Epidermal melanocyte (primary cell): ENCODE measurements around the gene PRKCB.

Experiments used
- DNase-seq: peaks from one replicate; pipeline ENCODE4 v3.0.0; 2011; ENCODE audit warnings: low spot score; ENCODE audit not compliant: insufficient read length

PRKCB gene

DNA sequence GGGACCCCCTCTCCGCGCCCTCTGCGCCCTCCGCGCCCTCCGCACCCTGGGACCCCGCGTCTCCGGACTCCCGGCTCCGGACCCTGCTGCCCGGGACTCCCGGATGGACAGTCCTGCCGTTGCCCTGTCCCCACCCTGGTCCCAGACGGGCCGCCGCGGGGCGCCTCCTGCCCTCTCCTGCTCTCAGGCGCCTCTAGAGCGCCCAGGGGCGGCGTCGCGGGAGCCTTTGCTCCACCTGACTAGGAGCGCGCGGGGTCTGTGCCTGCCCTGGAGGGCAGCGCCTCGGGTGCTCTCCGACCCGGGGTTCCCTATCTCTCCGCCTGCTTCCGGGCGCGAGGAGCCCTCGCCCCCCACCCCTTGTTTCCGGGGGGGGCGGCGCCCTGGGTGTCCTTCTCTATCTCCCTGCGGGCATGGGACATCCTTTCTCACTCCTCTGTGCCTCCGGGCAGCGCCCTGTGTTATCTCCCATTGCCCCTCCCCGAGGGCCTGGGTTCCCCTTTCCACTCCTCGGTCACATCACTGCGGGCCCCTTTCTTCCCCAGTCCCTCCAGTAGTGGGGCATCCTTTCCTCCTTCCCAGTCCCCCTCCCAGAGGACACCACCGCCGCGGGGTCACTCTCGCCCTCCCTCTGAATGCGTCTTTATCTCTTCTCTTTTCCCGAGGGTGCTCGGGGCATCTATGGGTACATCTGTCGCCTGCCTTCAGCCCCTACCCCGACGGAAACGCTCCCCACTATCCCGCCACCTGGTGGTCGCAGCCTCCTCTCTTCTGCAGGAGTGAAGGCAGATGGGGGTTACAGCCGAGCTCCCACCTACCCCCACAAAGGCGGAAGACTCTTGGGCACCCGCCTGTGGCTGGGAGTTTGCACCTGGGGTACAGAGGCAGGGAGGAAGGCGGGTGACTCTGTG lies 875 bp downstream of the PRKCB start:
- DNase-seq, result no peak

DNA sequence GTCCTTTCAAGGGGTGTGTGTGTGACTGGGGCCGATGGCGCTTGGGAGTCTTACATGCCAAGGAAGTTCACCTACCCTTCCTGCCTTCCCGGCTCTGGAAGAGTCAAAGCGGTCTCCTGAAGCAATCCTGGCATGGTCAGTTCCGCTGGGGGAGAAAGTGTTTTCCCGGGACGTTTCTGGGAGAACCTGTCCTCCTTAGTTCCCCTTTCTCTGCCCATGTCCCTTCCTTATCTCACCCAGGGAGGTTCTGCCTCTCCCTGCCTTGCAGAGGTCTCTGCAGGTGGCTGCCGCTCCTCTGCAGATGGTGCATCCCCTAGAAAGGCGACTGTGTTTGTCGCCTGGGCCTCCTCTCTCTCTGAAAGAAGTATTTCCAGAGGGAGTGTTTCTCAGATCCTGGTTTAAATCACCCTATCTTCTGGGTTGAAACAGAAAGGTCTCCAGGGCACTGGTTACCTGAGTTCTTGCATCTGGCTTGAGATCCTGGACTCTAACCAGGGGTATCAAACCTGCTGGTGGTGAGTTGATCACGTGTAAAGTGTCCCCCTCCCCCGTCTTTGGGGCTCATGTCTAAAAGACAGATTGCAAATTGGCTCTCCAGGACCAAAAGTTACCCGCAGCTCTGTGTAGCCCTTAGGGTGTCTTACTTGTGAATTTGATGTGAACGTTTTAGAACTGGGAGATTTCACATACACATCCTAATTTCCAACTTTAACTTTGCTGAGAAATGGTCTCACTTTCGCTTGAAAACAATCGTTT lies 1.9 kb downstream of the PRKCB start:
- DNase-seq, result no peak

DNA sequence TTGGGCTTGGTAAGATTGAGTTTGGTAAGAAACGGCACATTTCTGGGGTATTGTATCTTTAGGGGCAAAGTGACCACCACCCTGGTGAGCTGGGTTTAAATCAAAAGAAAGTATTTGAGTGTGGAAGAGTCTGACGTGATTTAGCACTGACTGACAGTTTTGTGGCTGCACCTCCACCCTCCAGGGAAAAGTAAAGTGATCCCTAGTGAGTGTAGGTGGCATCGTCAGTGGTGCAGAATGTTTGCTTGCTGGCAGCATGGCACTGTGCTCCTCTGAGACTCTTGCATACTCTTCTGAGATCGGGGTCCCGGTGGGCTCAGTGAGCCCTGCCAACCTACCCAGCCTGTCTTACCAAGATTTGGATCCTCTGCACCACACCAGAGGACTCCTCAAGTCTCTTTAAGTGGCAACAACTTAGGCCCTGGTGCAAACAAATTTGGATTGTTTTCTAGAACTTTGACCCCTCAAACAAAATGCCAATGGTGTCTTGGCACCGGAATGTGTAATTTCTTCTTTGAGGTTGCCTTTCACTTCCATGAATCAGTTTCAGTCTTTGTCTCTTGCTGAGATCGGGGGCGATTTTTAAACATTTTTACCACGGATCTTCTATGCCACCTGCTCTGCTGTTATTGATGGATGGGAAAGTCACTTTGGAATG lies 2.8 kb downstream of the PRKCB start:
- DNase-seq, result no peak

DNA sequence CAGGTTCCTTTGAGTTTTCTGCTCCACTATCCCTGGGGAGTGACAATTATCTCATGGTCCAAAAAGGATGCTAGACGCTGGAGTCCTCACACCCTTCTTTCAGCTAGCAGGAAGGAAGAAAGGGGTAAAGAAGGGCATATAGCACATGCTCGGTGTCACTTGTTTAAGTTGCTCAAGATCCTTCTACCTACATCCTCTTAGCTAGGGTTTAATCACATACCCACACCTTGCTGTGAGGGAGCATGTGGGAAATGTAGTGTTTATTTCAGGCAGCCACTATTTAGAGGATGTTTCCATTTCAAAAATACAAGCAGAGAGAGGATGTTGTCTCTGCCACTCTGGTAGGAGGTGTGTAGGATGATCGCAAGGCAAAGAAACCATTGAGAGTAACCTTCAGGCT lies 4.5 kb downstream of the PRKCB start:
- no peak for DNase-seq

DNA sequence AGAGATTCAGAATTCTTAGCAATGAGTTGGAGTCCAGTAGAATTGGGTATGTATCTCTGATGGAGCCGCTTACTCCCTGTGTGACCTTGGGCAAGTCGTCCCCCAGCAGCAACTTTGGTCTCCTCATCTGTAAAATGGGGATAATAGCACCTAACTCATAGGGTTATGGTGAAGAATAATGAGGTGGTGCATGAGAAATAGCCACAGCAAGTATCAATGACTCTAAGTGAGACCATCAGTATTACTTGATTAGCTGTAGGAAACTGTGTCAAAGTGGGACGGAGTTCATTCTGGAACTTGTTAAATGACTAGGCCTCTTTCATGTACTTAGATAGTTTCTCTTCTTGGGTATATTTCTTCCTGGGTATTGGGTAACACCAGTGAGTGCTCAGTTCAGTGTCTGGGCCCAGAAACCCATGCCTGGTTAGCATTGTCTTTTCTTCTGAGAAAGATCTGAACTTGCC lies 6.4 kb downstream of the PRKCB start:
- DNase-seq, result no peak

DNA sequence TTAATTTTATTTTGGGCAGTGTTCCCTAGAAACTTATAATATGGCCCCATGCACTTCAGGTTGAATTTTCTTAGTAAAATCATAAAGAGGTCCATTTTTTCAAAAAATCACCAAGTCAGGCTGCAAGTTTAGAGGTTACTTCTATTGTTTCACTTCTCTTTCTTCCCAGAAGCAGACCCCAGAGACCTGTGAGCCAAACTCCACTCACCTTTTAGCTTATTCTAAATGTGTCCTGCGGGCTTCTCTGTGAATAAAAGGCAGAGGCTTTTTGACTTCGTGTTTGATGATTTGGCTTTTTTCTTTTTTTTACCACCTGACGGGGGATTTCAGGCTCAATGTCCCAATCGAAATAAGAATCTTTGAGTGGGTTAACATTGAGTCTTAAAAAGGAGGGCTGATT lies 7.4 kb downstream of the PRKCB start:
- no peak for DNase-seq

DNA sequence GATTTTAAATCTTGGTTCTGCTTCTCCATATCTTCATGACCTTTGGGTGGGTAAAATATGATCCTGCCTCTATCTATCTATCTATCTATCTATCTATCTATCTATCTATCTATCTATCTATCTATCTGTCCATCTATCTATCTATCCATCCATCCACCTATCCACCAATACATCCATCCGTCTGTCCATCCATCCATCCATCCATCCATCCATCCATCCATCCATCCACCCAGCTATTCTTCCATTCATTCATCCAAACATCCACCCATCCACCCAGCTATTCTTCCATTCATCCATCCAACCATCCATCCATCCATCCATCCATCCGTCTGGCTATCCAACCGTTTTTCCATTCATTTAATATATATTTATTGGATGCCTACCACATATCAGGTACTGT lies 11.5 kb downstream of the PRKCB start:
- no peak for DNase-seq

DNA sequence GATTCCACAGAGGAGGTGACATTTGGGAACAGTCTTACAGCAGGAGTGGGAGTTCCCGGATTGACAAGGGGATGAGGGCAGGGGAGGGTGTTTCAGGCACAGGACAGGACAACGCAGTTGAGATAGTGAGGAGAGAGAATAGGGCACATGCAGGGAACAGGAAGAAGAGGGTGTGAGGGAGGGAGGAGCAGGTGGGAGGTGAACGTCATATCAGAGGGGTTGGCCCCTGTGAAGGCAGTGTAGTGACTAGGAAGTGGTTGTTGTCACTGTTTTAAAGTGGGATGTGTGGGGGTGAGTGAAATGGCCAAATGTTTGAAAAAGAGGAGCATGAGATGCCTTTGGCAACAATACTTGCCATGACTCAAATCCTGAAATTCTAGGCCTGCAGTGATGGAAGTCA lies 12.2 kb downstream of the PRKCB start:
- no peak for DNase-seq

DNA sequence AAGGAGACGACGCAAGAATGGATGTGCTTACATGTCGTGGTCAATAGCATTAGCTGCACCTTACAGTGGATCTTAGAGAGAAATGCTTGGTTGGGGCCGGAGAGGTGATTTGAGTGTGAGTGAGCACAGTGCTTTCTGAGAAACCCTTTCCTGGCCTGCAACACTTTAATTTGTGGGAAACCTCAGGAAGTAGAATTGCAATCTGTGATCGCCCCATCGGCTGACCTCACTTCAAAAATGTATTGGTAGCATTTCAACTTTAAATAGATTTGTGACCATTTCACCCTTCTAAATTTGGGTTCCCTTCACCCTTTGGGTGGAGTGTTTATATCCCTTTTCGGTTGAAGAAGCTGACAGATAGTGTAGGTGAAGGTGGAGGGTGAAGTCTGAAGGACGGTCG lies 13.2 kb downstream of the PRKCB start:
- no peak for DNase-seq

DNA sequence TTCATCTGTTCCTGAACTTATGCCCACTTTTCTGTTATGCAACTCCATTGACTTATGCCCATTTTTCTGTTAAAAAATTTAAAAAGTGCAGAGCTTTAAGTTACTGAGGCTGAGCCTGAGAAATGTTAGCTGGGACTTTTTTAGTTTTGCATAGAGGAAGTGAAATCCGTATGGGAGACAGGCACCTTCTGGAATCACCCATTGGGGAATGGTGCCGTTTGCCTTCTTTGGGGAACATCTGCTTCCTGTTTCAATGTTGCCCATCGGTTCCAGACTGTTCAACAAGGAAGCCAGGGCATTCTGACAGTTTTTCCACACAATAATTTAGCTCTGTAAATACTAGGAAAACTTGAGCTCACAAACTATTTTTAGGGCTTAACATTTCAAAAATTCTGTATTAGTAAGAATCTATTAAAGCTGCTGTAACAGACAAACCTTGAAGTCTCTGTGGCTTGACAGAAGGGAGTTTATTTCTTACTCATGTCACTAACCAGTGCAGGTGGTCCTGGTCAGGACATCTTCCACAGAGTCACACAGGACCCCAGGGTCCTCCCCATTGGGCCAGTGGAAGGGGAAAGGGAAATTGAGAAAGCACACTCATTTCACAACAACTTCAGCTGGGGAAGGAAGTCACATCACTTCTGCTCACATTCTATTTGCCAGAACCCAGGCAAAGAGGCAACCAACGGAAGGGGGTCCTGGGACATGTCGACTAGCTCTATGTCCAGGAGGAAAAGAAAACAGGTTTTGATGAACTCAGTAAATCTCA lies 17.2 kb downstream of the PRKCB start:
- DNase-seq, result no peak

DNA sequence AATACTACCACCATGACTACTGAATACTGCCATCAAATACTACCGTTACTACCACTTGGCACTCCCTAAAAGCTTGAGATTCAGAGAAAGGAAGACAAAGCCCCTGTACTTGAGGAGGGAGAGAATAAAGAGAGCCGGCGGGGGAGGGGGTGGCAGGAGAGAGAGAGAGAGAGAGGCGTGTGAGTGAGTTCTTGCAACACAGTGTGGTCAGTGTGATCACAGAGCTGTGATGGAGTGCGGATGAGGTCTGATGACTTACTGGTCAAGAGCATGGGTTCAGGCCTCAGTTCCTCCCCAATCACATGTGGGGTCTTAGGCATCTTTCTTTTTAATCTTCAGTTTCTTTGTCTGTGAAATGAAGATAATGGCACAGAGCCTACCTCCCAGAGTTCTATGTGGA lies 19.2 kb downstream of the PRKCB start:
- no peak for DNase-seq

DNA sequence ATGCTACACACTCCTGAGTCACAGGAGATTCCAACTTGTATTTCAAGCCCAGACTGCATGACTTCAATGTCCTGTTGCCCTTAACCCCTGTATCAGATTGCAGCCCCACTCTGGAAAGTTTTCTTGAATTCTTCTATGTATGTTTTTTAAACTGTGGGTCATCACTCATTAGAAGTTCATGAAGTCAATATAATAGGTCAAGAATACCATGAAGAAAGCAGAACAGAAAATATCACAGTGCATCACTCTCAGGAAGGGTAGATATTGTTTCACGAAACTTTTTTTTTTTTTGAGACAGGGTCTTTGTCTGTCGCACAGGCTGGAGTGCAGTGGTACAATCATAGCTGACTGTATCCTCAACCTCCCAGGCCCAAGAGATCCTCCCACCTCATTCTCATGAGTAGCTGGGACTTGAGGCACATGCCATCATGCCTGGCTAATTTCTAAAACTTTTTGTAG lies 20.5 kb downstream of the PRKCB start:
- no peak for DNase-seq

DNA sequence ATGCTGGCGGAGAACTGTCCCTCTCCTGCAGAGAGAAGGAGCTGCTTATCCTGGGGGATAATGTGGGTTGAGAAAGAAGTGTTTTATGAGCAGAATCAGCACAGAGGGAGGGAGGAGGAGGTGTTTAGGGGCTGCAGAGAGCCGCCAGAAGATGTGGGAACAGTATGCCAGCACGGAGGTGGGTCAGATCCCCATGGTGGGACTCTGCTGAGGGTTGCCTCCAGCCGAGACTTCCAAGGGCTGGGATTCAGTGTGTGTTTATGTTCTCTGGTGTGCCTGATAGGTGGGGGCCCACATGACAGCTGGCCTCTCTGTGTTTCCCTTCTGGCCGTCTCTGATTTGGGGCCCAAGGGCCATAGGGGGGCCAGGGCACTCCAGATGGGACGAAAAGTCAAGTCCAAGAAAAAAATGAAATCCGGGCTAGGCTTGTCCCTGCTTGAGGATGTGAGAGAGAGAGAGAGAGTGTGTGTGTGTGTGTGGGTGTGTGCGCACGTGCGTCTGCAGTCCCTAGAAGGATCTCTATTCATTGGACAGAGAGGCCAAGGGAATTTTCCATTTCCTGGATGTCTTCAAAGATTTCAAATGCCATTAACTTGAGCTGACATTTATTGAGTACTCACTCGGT lies 21.6 kb downstream of the PRKCB start:
- DNase-seq, result no peak

DNA sequence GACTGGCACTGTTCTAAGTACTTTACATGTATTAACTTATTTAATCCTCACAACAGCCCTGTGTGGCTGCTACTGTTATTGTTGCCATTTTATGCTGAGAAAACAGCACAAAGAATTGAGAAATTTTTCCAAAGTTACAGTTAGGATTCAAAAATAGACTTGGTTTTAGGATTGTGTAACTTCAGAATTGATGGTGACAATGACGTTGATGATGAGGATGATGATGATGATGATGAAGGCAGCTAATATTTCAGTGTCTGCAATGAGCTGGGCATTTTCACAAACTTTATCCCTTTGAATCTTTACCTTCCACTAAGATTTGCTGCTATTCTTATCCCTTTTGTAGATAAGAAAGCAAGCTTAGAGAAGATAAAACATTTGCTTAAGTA lies 22.1 kb downstream of the PRKCB start:
- no peak for DNase-seq

DNA sequence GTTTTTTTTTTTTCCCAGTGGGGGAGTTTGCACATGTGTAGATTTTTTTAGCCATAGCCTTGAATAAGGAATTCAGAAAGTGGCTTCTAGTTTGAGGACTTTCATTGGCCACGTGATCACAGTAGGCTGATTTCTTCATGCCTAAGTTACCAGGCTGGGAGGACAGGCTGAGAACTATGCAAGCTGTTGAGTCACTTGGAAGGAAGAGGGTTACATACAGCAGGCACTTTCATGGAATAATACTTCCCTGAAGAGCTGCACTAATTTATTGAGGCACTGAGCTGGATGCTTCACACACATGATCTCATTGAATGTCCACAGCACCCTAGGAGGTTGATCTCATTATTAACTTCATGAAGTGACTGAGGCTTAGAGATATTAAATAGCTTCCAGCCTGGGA lies 22.8 kb downstream of the PRKCB start:
- no peak for DNase-seq

DNA sequence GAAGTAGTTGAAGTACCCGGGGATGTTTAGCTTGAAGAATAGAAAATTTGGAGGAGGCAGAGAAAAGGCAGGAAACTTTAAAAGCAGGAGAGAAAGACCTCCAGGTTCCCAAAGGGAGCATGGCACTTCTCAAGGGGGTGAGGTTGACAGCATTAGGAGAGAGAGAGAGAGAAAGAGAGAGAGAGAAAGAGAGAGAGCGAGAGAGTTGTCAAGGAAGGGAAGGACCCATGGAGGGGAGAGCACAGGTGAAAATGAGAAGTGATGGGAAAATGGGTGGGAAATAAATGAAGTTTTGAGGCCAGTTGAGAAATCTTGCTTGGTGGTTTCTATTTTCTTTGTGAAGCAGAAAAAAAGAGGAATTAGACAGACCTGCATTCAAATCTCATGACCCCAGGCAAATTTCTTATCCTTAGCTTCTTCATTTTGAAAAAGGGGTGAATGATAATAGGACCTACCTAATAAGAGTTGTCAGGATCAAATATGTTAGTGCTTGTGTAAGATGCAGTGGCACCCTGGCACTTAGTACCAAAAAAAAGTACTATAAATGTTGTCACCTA lies 24.0 kb downstream of the PRKCB start:
- no peak for DNase-seq

DNA sequence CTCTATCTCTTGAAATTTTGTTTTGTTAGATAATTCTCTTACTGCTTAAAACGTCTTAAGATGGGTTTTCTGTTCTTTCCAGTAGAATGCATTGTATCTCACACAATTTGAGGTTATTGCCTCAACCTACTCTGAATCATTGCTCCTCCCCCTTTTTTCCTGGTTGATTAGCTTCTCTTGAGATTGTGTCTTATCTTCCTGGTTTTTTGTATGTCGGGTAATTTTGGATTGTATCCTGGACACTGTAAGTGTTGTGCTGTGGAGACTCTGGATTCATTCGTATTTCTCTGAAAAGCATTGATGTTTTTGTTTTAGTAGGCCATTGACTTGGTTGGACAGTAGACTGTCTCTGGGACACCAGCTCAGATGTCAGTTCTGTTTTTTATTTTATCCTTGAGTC lies 26.1 kb downstream of the PRKCB start:
- no peak for DNase-seq

DNA sequence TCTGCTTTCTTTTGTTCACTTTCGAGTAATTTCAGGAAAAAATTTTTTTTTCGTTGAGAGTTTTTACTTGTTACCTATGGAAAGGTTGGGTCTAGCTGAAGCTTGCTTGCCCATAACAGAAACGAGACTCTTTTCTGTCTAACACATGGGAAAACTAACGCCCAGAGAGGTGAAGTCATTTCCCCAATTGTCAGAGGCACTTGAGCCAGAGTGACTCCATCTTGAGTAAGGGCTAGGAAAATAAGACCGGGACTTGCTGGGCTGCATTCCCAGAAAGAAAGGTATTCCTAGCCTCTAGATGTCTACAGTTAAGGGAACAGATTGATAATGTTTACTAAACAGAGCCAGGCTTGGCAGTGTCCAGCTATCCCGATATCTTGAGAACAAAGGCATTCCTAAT lies 26.8 kb downstream of the PRKCB start:
- DNase-seq, result no peak

DNA sequence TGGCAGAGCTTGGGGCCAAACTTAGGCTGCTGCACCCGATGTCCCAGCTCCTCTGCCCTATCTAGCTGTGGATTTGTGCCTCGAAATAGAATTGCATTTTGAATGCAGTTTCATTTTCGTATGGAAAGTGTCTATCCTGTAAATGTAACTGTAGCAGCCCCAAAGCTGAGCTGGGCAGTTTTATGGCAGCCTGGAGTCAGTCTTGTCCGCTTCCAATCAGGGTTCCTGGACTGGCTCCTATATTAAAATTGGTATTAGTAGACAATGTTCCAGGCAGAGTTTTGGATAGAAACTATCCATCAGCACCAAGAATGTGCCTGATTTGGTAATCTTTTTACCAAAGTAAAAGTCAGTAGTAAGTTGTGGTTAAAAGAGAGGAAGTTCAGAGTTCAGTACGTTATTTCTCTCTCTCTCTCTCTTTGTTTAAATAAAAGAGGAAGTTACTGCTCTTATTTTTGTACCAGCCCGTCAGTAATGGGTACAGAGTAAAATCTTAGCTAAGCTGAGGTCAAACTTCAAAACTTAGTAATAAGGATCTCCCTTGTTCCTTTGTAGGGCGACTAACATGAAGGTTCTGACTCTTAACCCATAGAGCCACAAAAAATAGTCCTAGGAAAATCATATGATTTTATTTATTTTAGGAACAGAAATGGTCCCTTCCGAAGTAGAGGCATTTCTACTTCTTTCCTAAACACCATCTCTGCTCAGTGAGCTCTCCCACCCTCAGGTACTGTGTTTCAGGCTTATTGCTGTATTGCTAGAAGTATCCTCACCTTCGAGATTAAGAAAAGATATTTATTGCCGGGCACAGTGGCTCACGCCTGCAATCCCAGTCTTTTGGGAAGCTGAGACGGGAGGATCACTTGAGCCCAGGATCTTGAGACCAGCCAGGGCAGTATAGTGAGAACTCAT lies 28.0 kb downstream of the PRKCB start:
- no peak for DNase-seq
